Measurements from ENCODE around the gene POP5.
"Not testable (repeated sequence)": the region's sequence is repeated elsewhere in the genome, so short reads cannot be mapped to it uniquely, and the experiment has no call there.

The POP5 gene

GRCh38 chr12:120580787-120581723 is at the start of gene POP5:
TSS of gene POP5 (minus strand) at chr12:120581402. CDS start at chr12:120581362, 40 bp downstream.
- peak; percentile 97 for DNase-seq

GRCh38 chr12:120630104-120630892 is 49.1 kb upstream of the POP5 start:
- DNase-seq, result no peak

GRCh38 chr12:120628919-120629318 is 47.7 kb upstream of the POP5 start:
- no peak for DNase-seq

- no peak for DNase-seq
Measured at GRCh38 chr12:120625557-120626419, 44.6 kb upstream of the POP5 start.

GRCh38 chr12:120620624-120621023 is 39.4 kb upstream of the POP5 start:
- no peak for DNase-seq

GRCh38 chr12:120618954-120619615 is 37.9 kb upstream of the POP5 start:
- no peak for DNase-seq

- not testable (repeated sequence) for DNase-seq
Measured at GRCh38 chr12:120617767-120618166, 36.6 kb upstream of the POP5 start.

GRCh38 chr12:120617193-120617592 is 36.0 kb upstream of the POP5 start:
- DNase-seq, result not testable (repeated sequence)

GRCh38 chr12:120614848-120615247 is 33.6 kb upstream of the POP5 start:
- DNase-seq, result no peak

GRCh38 chr12:120611534-120611933 is 30.3 kb upstream of the POP5 start:
- not testable (repeated sequence) for DNase-seq

- DNase-seq, result no peak
Measured at GRCh38 chr12:120610560-120610959, 29.4 kb upstream of the POP5 start.

GRCh38 chr12:120602416-120602815 is 21.2 kb upstream of the POP5 start:
- not testable (repeated sequence) for DNase-seq

- no peak for DNase-seq
Measured at GRCh38 chr12:120599672-120600552, 18.7 kb upstream of the POP5 start.

GRCh38 chr12:120598674-120599463 is 17.7 kb upstream of the POP5 start:
- no peak for DNase-seq

- DNase-seq, result no peak
Measured at GRCh38 chr12:120597861-120598260, 16.7 kb upstream of the POP5 start.

GRCh38 chr12:120596901-120597300 is 15.7 kb upstream of the POP5 start:
- DNase-seq, result no peak

GRCh38 chr12:120592121-120593049 is 11.2 kb upstream of the POP5 start:
- no peak for DNase-seq

- DNase-seq, result no peak
Measured at GRCh38 chr12:120590741-120591407, 9.7 kb upstream of the POP5 start.
